Anterior cingulate cortex (tissue), 58 donors: ENCODE measurements around the gene CDH18.

Experiments used
- DNase-seq, 58 donors: peaks; one replicate each; lab custom pipeline; 2025; lab: John Stamatoyannopoulos, UW

The CDH18 gene

GRCh38 chr5:19751326-19751725, 236.7 kb downstream of the CDH18 start:
- no peak for DNase-seq

- no peak for DNase-seq
Observed at GRCh38 chr5:19745247-19745646, 242.8 kb downstream of the CDH18 start.

- peak in 2 of 58 donors; percentile 1 to 2 for DNase-seq
Observed at GRCh38 chr5:19739671-19740070, 248.3 kb downstream of the CDH18 start.

- DNase-seq = no peak
Observed at GRCh38 chr5:19734776-19735175, 253.2 kb downstream of the CDH18 start.

DNA sequence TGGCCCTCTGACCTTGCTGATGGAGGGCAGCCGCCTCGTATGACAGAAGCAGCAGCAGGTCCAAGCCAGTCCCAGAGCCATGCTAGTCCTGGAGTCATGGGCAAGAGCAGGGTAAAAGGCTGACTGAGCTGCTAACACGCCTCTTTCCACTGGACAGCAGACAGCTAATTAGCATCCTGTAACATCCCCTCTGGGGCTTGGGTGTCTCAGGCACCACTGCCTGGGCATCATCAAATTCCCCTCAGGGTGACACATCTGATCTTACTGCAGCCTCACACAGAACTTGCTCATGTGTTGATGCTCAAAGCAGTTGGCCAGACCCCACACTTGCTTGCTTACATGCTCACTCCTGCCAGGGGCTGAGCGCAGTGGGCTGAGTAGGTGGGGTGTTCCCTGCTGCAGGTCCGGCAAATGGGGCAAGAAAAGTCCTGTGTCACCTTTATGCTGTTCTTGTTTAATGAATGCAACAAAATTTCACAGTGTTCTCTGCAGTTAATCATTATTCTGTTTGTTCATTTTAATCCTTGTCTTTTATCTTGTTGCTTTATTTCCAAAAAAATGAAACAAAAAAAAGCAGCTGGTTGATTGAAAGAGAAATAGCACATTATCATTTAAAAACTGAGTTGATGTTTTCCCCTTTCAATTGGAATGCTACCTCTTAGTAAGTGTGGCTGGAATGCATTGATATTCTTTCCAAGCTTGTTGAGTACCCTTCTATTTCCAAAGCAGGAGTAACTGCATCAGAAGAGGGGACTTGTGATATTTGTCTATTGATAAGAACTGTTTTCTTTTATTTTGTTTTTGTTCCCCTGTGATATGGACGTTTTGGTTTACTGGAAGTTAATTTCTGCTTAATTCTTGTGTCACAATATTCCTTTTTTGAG, 254.1 kb downstream of the CDH18 start:
- no peak for DNase-seq

GRCh38 chr5:19728571-19728970, 259.4 kb downstream of the CDH18 start:
- no peak for DNase-seq

- DNase-seq = no peak
Observed at GRCh38 chr5:19719109-19719508, 268.9 kb downstream of the CDH18 start.

DNA sequence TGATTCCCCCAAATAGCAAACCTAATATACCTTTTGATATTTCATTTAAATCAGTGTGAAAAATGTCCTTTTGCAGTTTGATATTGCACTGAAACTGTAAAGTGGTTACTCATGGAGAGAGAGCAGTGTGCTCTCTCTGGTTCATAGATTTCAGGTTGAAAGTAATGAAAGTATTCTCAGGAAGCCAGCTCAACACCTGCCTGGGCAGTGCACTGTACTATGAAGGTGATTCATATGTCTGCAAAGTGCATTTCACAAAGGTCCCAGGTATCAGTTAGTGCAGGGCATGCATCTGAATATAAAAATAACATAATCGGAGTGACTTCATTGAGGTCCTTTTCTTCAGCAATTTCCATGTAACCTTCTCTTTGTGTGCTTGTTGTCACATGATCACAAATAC, 274.3 kb downstream of the CDH18 start:
- no peak for DNase-seq

DNA sequence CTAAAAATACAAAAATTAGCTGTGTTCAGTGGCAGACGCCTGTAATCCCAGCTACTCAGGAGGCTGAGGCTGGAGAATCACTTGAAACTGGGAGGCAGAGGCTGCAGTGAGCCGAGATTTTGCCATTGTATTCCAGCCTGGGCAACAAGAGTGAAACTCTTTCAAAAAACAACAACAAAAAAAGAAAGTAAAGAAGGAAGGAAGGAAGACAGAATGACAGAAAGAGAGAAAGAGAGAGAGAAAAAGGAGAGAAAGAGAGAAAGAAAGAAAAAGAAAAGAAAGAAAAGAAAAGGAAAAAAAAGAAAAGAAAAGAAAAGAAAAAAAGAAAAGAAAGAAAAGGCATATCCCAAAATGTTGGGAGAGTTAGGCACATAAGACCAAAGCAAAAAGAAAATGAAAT, 278.6 kb downstream of the CDH18 start:
- DNase-seq = no peak

- no peak for DNase-seq
Observed at GRCh38 chr5:19706776-19707175, 281.2 kb downstream of the CDH18 start.

DNA sequence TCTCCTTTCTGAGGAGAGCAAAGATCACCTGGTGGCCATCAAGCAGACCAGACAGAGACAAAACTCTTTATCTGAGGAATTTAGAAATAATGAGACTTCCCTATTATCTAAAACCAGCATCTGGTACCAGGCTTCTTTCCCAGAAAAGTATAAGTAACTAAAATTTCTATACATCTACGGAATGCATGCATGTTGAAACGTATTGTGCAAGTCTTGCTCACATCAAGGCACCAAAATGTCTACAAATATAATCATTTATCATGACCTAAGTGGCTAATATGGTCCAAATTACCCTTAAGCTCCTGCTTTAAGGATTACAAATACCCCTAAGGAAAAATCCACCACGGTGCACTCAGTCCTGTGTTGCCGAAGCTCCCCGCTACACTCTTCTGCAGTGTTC, 286.3 kb downstream of the CDH18 start:
- DNase-seq = no peak

- no peak for DNase-seq
Observed at GRCh38 chr5:19694949-19695611, 292.9 kb downstream of the CDH18 start.

- no peak for DNase-seq
Observed at GRCh38 chr5:19690978-19691377, 297.0 kb downstream of the CDH18 start.

DNA sequence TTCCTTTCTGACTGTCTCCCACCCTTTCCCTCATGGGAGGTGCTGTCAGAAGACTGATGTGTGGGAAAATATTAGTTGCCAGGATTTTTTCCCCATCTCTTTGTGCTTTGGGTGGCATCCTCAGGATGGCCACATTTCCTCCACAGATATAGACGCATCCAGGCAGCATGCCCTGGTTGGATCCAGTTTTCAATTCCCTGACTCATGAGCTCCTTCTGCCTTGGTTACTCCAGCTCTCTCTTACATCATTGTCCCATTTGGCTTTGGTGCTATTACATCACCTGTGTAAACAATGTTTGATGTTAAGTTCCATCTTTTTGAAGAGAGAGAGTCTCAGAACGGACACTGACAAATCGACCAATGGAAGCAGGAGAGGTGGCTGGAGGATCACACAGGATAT, 302.5 kb downstream of the CDH18 start:
- no peak for DNase-seq

DNA sequence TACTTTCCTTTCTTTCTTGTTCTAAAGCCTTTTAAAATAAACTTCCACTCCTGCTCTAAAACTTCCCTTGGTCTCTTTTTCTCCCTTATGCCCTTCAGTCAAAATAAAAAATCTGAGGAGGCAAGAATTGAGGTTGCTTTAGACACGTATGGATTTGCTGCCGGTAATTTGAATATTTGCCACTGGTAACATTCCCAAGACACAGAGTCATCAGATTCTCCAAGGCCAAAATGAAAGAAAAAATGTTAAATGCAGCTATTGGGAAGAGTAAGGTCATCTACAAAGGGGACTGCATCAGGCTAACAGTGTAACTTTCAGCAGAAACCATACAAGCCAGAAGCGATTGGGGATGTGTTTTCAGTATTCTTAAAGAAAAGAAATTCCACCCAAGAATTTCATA, 311.1 kb downstream of the CDH18 start:
- DNase-seq = no peak

DNA sequence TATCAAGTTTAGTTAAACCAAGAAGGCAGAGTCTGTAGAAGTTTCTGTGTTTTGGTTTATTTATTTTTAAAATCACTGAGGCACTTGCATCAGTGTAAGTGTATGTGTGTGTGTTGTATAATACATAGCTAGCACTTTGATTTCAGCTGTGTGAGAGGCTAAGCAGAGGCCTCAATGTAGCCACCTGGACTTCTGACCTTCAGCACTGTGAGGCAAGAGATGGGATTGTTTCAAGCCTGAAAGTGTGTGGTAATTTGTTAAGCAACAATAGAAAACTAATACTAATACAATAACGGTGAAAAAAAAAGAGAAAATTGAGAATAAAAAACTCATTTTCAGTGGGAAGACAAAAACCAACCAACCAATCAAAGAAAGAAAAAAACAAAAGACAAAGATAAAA, 327.3 kb downstream of the CDH18 start:
- no peak for DNase-seq

- no peak for DNase-seq
Observed at GRCh38 chr5:19655627-19656026, 332.4 kb downstream of the CDH18 start.

DNA sequence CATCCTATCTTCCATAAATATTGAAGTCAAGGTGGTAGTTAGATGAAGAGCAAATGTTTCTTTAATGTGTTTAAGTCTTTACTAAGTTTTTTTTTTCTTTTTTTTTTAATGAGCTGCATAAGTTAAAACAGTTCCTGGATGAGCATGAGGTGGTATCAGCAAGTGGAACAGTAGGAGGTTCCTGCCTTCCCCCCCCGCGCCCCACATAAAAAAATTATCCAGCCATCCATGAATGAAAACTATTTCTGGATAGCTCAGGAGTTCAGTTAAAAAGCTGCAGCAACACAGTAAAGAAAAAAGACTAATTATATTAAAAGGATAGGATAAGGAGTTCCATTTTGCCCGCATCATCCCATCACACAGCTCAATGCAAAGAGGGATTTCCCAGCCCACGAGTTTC, 349.5 kb downstream of the CDH18 start:
- DNase-seq = no peak

- DNase-seq = no peak
Observed at GRCh38 chr5:19630876-19631275, 357.1 kb downstream of the CDH18 start.

DNA sequence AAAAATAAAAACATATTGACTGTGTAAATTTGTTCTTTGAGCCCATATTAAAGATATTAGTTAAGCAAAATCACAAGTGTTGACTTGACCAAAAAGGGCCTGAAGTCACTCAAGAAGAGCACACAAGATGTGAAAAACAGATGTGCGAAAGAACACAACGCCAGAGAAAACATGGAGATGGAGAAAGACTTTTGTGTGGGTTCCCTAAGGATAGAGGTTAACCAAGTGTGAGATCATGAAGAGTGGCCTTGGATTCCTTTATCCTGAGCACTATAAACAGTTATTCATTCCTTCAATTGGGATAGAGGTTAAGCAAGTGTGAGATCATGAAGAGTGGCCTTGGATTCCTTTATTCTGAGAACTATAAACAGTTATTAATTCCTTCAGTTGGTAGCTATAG, 361.8 kb downstream of the CDH18 start:
- DNase-seq = no peak

- no peak for DNase-seq
Observed at GRCh38 chr5:19625562-19625961, 362.4 kb downstream of the CDH18 start.

GRCh38 chr5:19619571-19619970, 368.4 kb downstream of the CDH18 start:
- no peak for DNase-seq
